HepG2 (cell line): Measurements from ENCODE around the gene JMJD6. TPM values are rescaled to one million over a fixed set of nuclear protein-coding genes. Genes with fewer than 3 reads are reported as not detected.

ENCODE experiments used
- ATAC-seq: fragments of 200-7000 bp; cut with Tn5 transposase; 3 replicates; pipeline ENCODE4 v1.9.1; 2020; ENCODE audit warnings: mild to moderate bottlenecking, moderate library complexity
- BruUV-seq: library from RNA; stranded (reverse); fragments of 400-500 nt; replicated peaks from 2 replicates; lab custom pipeline; 2021; lab: Mats Ljungman, UMichigan
- CTCF ChIA-PET: fragments of 300-600 bp; formaldehyde crosslinking; extraction: SDS; loops from one replicate; lab custom pipeline; 2021; ENCODE audit warnings: low total read pairs, inconsistent platforms, low intra/inter-chr PET ratio; lab: Yijun Ruan, JAX
- POLR2A ChIA-PET: fragments of 350-600 bp; sonication (Branson Sonifier 250); formaldehyde crosslinking; loops from one replicate; lab custom pipeline; 2020; ENCODE audit warnings: antibody characterized with exemption, inconsistent platforms; lab: Yijun Ruan, JAX
- DNase-seq: peaks from one replicate; pipeline ENCODE4 v3.0.0-alpha.2; 2015; ENCODE audit warnings: low spot score
- FAIRE-seq: peaks from 3 replicates; lab custom pipeline; 2011; peaks lifted over from hg19 to GRCh38; lab: Jason Lieb, UNC
- H2AFZ ChIP-seq: one replicate; pipeline ENCODE4 v1.6.1; 2011; ENCODE audit warnings: low read length, inconsistent platforms
- H3K27ac ChIP-seq: fragments of 300-600 bp; 3 replicates; pipeline ENCODE4 v1.8.0; 2011; ENCODE audit warnings: mixed run types, mild to moderate bottlenecking, mixed read lengths, low read length, inconsistent platforms; ENCODE audit not compliant: insufficient read depth; ENCODE audit errors: extremely low read length
- H3K27me3 ChIP-seq, 2 experiments: fragments of 200-600 bp in 1 of 2; 2 replicates in 1 of 2; 3 replicates in 1 of 2; pipeline versions ENCODE4 v1.6.0 to v1.8.0; 2011; ENCODE audit warnings: low read length in 2 of 2, mild to moderate bottlenecking in 2 of 2, moderate library complexity in 2 of 2, inconsistent platforms in 1 of 2; ENCODE audit not compliant: insufficient read depth in 2 of 2, control insufficient read depth in 1 of 2
- H3K36me3 ChIP-seq, 2 experiments: fragments of 200-600 bp in 1 of 2; replicated peaks in 1 of 2; 2 replicates in 1 of 2; 3 replicates in 1 of 2; pipeline versions ENCODE4 v1.5.1 to v1.8.0; 2011; ENCODE audit warnings: low read length in 2 of 2, inconsistent platforms in 1 of 2; ENCODE audit not compliant: insufficient read depth in 2 of 2, control insufficient read depth in 1 of 2
- H3K4me1 ChIP-seq: 2 replicates; pipeline ENCODE4 v1.5.1; 2012; ENCODE audit warnings: low read length, inconsistent platforms; ENCODE audit not compliant: insufficient read depth
- H3K4me2 ChIP-seq: 2 replicates; pipeline ENCODE4 v1.6.0; 2011; ENCODE audit warnings: low read depth, low read length, inconsistent platforms
- H3K4me3 ChIP-seq, 3 experiments: fragments of 200-600 bp in 1 of 3; sonication (generic), shearing (Covaris generic) in 1 of 3; replicated peaks in 1 of 3; 2 replicates each; pipeline ENCODE4 v1.5.1; 2011 to 2016; ENCODE audit warnings: low read length in 3 of 3, inconsistent platforms in 2 of 3, low read depth in 2 of 3, mild to moderate bottlenecking in 2 of 3, control low read depth in 1 of 3, mixed read lengths in 1 of 3; ENCODE audit not compliant: insufficient read depth in 1 of 3
- H3K79me2 ChIP-seq: one replicate; pipeline ENCODE4 v1.6.1; 2011; ENCODE audit warnings: low read length, inconsistent platforms; ENCODE audit not compliant: insufficient read depth
- H3K9ac ChIP-seq: 2 replicates; pipeline ENCODE4 v1.6.0; 2011; ENCODE audit warnings: mild to moderate bottlenecking, low read depth, low read length, inconsistent platforms; ENCODE audit not compliant: insufficient read depth
- H3K9me3 ChIP-seq: 2 replicates; pipeline ENCODE4 v1.5.1; 2012; ENCODE audit warnings: mild to moderate bottlenecking, low read length
- H4K20me1 ChIP-seq: 2 replicates; pipeline ENCODE4 v1.6.0; 2011; ENCODE audit warnings: inconsistent platforms, mild to moderate bottlenecking, low read length, moderate library complexity; ENCODE audit not compliant: insufficient read depth
- BCL6 ChIP-seq: IDR thresholded peaks from 2 replicates; pipeline ENCODE4 v1.6.1; 2016; ENCODE audit warnings: missing genetic modification reagents, missing compliant biosample characterization
- MAFK ChIP-seq, 2 experiments: IDR thresholded peaks in 1 of 2; conservative IDR thresholded peaks in 1 of 2; 2 replicates each; pipeline ENCODE4 v1.6.1; 2011; ENCODE audit warnings: improper control_type of control experiment in 2 of 2, low read length in 2 of 2
- NFIC ChIP-seq: IDR thresholded peaks from 2 replicates; pipeline ENCODE4 v1.6.1; 2012; ENCODE audit warnings: mild to moderate bottlenecking, low read length, inconsistent platforms
- NFKBIZ ChIP-seq: IDR thresholded peaks from 2 replicates; pipeline ENCODE4 v1.6.1; 2018; ENCODE audit warnings: missing genetic modification reagents, missing compliant biosample characterization
- NRL ChIP-seq: sonication (generic); formaldehyde crosslinking; IDR thresholded peaks from 2 replicates; pipeline ENCODE4 v1.5.0; 2020; ENCODE audit warnings: missing genetic modification reagents, mild to moderate bottlenecking, moderate library complexity, borderline replicate concordance
- POLR2G ChIP-seq: fragments of 200-400 bp; formaldehyde crosslinking; IDR thresholded peaks from 2 replicates; pipeline ENCODE4 v1.6.1; 2018; ENCODE audit warnings: mild to moderate bottlenecking, low read depth, low read length, moderate library complexity
- RBM22 ChIP-seq: fragments of 200-400 bp; formaldehyde crosslinking; optimal IDR thresholded peaks from 2 replicates; pipeline ENCODE3; 2017; ENCODE audit warnings: mild to moderate bottlenecking, low read length, moderate library complexity
- SMC3 ChIP-seq: IDR thresholded peaks from 2 replicates; pipeline ENCODE4 v1.6.1; 2011; ENCODE audit warnings: low read length, improper control_type of control experiment
- TARDBP ChIP-seq: sonication (generic); formaldehyde crosslinking; IDR thresholded peaks from 2 replicates; pipeline ENCODE4 v1.8.0; 2022; ENCODE audit warnings: mild to moderate bottlenecking, missing genetic modification reagents
- ZBTB20 ChIP-seq: sonication (generic); formaldehyde crosslinking; IDR thresholded peaks from 2 replicates; pipeline ENCODE4 v1.8.1; 2023; ENCODE audit warnings: missing genetic modification reagents, low read depth, mild to moderate bottlenecking, borderline replicate concordance
- ZBTB44 ChIP-seq: sonication (generic); formaldehyde crosslinking; IDR thresholded peaks from 2 replicates; pipeline ENCODE4 v1.4.0; 2020; ENCODE audit warnings: missing genetic modification reagents
- ZC3H4 ChIP-seq: sonication (generic); formaldehyde crosslinking; IDR thresholded peaks from 2 replicates; pipeline ENCODE4 v1.4.0; 2020; ENCODE audit warnings: missing genetic modification reagents, borderline replicate concordance
- ZNF660 ChIP-seq: sonication (generic); formaldehyde crosslinking; IDR thresholded peaks from 2 replicates; pipeline ENCODE4 v1.5.1; 2020; ENCODE audit warnings: mild to moderate bottlenecking, low read depth, missing genetic modification reagents, borderline replicate concordance
- ZNF678 ChIP-seq: sonication (generic); formaldehyde crosslinking; IDR thresholded peaks from 2 replicates; pipeline ENCODE4 v1.4.0; 2020; ENCODE audit warnings: mild to moderate bottlenecking, missing genetic modification reagents
- ZSCAN12 ChIP-seq: sonication (generic); formaldehyde crosslinking; IDR thresholded peaks from 2 replicates; pipeline ENCODE4 v1.9.0; 2021; ENCODE audit warnings: mild to moderate bottlenecking, missing genetic modification reagents
- WGBS: methylation state at CpG from one replicate; pipeline ENCODE4 v1.1.6; 2017; ENCODE audit warnings: low lambda C conversion rate; 5-methylcytosine and 5-hydroxymethylcytosine counted together
- in situ Hi-C: cut with HindIII; loops from 2 replicates; pipeline ENCODE4 v1.10.0; 2017; ENCODE audit warnings: low pct_unique_long_range_greater_than_20kb; ENCODE audit not compliant: extremely low pct_ligation_motif_present
- intact Hi-C: fragments of 100-400 bp; cut with micrococcal nuclease; formaldehyde crosslinking; loops from one replicate; pipeline ENCODE4 v1.10.0; 2022; ENCODE audit not compliant: unreplicated experiment
- polyA plus RNA-seq, 8 experiments: library from polyadenylated mRNA; depleted of rRNA in 3 of 8; stranded (reverse) in 7 of 8; unstranded in 1 of 8; fragments of >200 nt; fragmentation: Illumina TruSeq in 4 of 8; extraction: Trizol in 4 of 8; gene quantifications; 2 replicates each; pipeline versions ENCODE4 v1.2.1 to v1.2.3, GENCODE V29; 2011 to 2016; ENCODE audit warnings: low read depth in 4 of 8, missing spikeins in 1 of 8, mixed read lengths in 1 of 8; ENCODE audit not compliant: insufficient read depth in 1 of 8
- total RNA-seq, 5 experiments: library from RNA; depleted of rRNA; stranded (reverse); fragments of >200 nt; fragmentation: Illumina TruSeq; extraction: Trizol; gene quantifications; 2 replicates each; pipeline ENCODE4 v1.2.3, GENCODE V29; 2016; ENCODE audit warnings: low read depth in 1 of 5
- TF ChIP-seq, protein P1 (sequence below): sonication (generic); formaldehyde crosslinking; IDR thresholded peaks from 2 replicates; pipeline ENCODE4 v1.4.0; 2020; ENCODE audit warnings: missing genetic modification reagents; ENCODE audit errors: not compliant biosample characterization

The JMJD6 gene
- total and polyA plus RNA-seq, 2 of the 13 experiments (the other 11 are each of a cell fraction or from before 2014, with no cell fraction given) = 33.6 to 41.0 TPM

GRCh38 chr17:76732734-76733617, 6.6 kb upstream of the JMJD6 start:
- peak overlapping the region; percentile 88 for H3K4me2 ChIP-seq
- H4K20me1 ChIP-seq = peaks cover 35% of the 10 kb centered on the region
- H3K4me1 ChIP-seq = peaks cover 50% of the 10 kb centered on the region
- in situ Hi-C loops (no loop called here), intact Hi-C loops (no loop called here)
- no peak overlapping the region for H3K9ac ChIP-seq
- peaks cover 59% of the 10 kb centered on the region for H3K79me2 ChIP-seq
- peaks cover 12 to 35% of the 10 kb centered on the region in 2 experiments for H3K36me3 ChIP-seq
- H3K27me3 ChIP-seq = peaks cover 0 to under 1% of the 10 kb centered on the region in 2 experiments; a peak in 1 of 5 replicates
- no peak for FAIRE-seq
- H3K4me3 ChIP-seq = peak overlapping the region in 1 of 3 experiments; percentile 100; a peak in 1 of 6 replicates
- CTCF ChIA-PET = no interaction called here
- POLR2A ChIA-PET = interaction anchor here (0.5 to 1.8 kb wide), 3 partner anchors 14 to 62 kb away, joined by 3 to 8 read pairs (median 3); no protein-coding TSS in a partner anchor
- WGBS = 95% methylated on average over 3 of the region's 3 CpGs
- no peak for DNase-seq
- peak overlapping the region; percentile 3 for H3K27ac ChIP-seq
- H2AFZ ChIP-seq = no peak overlapping the region
- no TSS peak for BruUV-seq
- no peak for ATAC-seq
- H3K9me3 ChIP-seq = no peaks in the 10 kb centered on the region
- TF ChIP-seq ZNF678 (CRISPR knock-in tag) (no peak), SMC3 (no peak), ZSCAN12 (no peak), BCL6 (0 out of 2 replicates have a peak, but pooled peaks have one; percentile 18), ZC3H4 (peak; percentile 91; the same call in 1 of the 2 replicates), NFIC (peak; percentile 59; the same call in 1 of the 2 replicates), ZBTB20 (CRISPR knock-in tag) (no peak), MAFK (conservative IDR thresholded peaks at IDR 0.05 in 1 of 2, IDR thresholded peaks at IDR 0.05 in 1 of 2; ENCODE audit: low read length in 2 of 2) (0 out of 4 replicates have a peak, but pooled peaks of 1 of the 2 experiments have one; percentile 21), ZBTB44 (CRISPR knock-in tag) (no peak), RBM22 (peak; percentile 99), POLR2G (peak; percentile 72), NRL (CRISPR knock-in tag) (no peak), ZNF660 (CRISPR knock-in tag) (no peak), NFKBIZ (CRISPR knock-in tag) (no peak), TARDBP (CRISPR knock-in tag) (no peak)
- TF ChIP-seq, protein P1, sequence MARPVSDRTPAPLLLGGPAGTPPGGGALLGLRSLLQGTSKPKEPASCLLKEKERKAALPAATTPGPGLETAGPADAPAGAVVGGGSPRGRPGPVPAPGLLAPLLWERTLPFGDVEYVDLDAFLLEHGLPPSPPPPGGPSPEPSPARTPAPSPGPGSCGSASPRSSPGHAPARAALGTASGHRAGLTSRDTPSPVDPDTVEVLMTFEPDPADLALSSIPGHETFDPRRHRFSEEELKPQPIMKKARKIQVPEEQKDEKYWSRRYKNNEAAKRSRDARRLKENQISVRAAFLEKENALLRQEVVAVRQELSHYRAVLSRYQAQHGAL (CRISPR knock-in tag) = no peak
